DND-41 (cell line): ENCODE measurements around the gene ARHGAP24.

Source experiments
- ATAC-seq: fragments of 200-7000 bp; cut with Tn5 transposase; 3 replicates; pipeline ENCODE4 v1.9.1; 2021; ENCODE audit warnings: low read depth; ENCODE audit not compliant: insufficient read depth
- DNase-seq: peaks from one replicate; pipeline ENCODE4 v3.0.0-alpha.2; 2020
- H2AFZ ChIP-seq: 2 replicates; pipeline ENCODE4 v1.6.0; 2012; ENCODE audit warnings: low read depth, low read length
- H3K27ac ChIP-seq: 2 replicates; pipeline ENCODE4 v1.5.1; 2012; ENCODE audit warnings: low read length, inconsistent platforms
- H3K27me3 ChIP-seq: fragments of 200-600 bp; sonication (generic); 2 replicates; pipeline ENCODE4 v1.6.0; 2012; ENCODE audit warnings: low read length, mild to moderate bottlenecking, inconsistent platforms; ENCODE audit not compliant: insufficient read depth, poor library complexity
- H3K36me3 ChIP-seq: 2 replicates; pipeline ENCODE4 v1.5.1; 2012; ENCODE audit warnings: low read length, inconsistent platforms; ENCODE audit not compliant: insufficient read depth
- H3K4me1 ChIP-seq: 2 replicates; pipeline ENCODE4 v1.5.1; 2012; ENCODE audit warnings: mild to moderate bottlenecking, low read length; ENCODE audit not compliant: insufficient read depth
- H3K4me2 ChIP-seq: 2 replicates; pipeline ENCODE4 v1.6.0; 2012; ENCODE audit warnings: mild to moderate bottlenecking, moderate library complexity, low read length, inconsistent platforms; ENCODE audit not compliant: insufficient read depth
- H3K4me3 ChIP-seq, 2 experiments: fragments of 200-600 bp in 1 of 2; shearing (Covaris generic) in 1 of 2; 2 replicates each; pipeline ENCODE4 v1.5.1; 2012 to 2016; ENCODE audit warnings: inconsistent platforms in 2 of 2, low read length in 2 of 2, mild to moderate bottlenecking in 2 of 2, low read depth in 1 of 2, moderate library complexity in 1 of 2
- H3K79me2 ChIP-seq: 2 replicates; pipeline ENCODE4 v1.6.0; 2012; ENCODE audit warnings: low read length, inconsistent platforms; ENCODE audit not compliant: insufficient read depth
- H3K9ac ChIP-seq: 2 replicates; pipeline ENCODE4 v1.6.0; 2012; ENCODE audit warnings: low read depth, mild to moderate bottlenecking, inconsistent platforms, low read length, moderate library complexity
- H3K9me3 ChIP-seq: 2 replicates; pipeline ENCODE4 v1.5.1; 2012; ENCODE audit warnings: low read length, moderate library complexity, mild to moderate bottlenecking, inconsistent platforms; ENCODE audit not compliant: insufficient read depth, severe bottlenecking
- H4K20me1 ChIP-seq: 2 replicates; pipeline ENCODE4 v1.6.0; 2012; ENCODE audit warnings: low read length; ENCODE audit not compliant: insufficient read depth
- CTCF ChIP-seq: IDR thresholded peaks from 2 replicates; pipeline ENCODE4 v1.5.1; 2012; ENCODE audit warnings: borderline replicate concordance, low read length, moderate library complexity, mild to moderate bottlenecking; ENCODE audit not compliant: poor library complexity, severe bottlenecking; ENCODE audit errors: extremely low read depth
- EZH2 ChIP-seq: IDR thresholded peaks from 3 replicates; pipeline ENCODE4 v1.6.1; 2012; ENCODE audit warnings: borderline replicate concordance, low read depth, mild to moderate bottlenecking, moderate library complexity, low read length, inconsistent platforms; ENCODE audit not compliant: severe bottlenecking

ARHGAP24 gene

GRCh38 chr4:86034616-86035015, 559.7 kb downstream of the ARHGAP24 start:
- Histone ChIP-seq H3K9ac (no peak overlapping the region), H3K9me3 (no peaks in the 10 kb centered on the region), H3K27ac (no peak overlapping the region), H3K36me3 (no peaks in the 10 kb centered on the region), H3K27me3 (peaks cover 2% of the 10 kb centered on the region), H3K4me3 (no peak overlapping the region), H4K20me1 (no peaks in the 10 kb centered on the region), H2AFZ (no peak overlapping the region), H3K4me2 (no peak overlapping the region), H3K4me1 (no peaks in the 10 kb centered on the region), H3K79me2 (no peaks in the 10 kb centered on the region)
- ATAC-seq = no peak
- DNase-seq = no peak
- TF ChIP-seq EZH2 (no peak), CTCF (no peak)

- DNase-seq (no peak), ATAC-seq (no peak)
- Histone ChIP-seq H3K9ac (no peak overlapping the region), H3K4me3 (no peak overlapping the region), H3K9me3 (no peaks in the 10 kb centered on the region), H3K36me3 (no peaks in the 10 kb centered on the region), H4K20me1 (no peaks in the 10 kb centered on the region), H3K4me2 (no peak overlapping the region), H3K4me1 (no peaks in the 10 kb centered on the region), H3K79me2 (no peaks in the 10 kb centered on the region), H3K27ac (no peak overlapping the region), H3K27me3 (peaks cover 2% of the 10 kb centered on the region), H2AFZ (no peak overlapping the region)
- TF ChIP-seq EZH2 (no peak), CTCF (no peak)
These were observed 560.7 kb downstream of the ARHGAP24 start for GRCh38 chr4:86035688-86036087.

- Histone ChIP-seq H3K27ac (no peak overlapping the region), H3K4me3 (no peak overlapping the region), H3K4me1 (no peaks in the 10 kb centered on the region), H3K36me3 (no peaks in the 10 kb centered on the region), H3K27me3 (peaks cover 2% of the 10 kb centered on the region), H3K79me2 (no peaks in the 10 kb centered on the region), H4K20me1 (no peaks in the 10 kb centered on the region), H3K9me3 (no peaks in the 10 kb centered on the region), H3K4me2 (no peak overlapping the region), H3K9ac (no peak overlapping the region), H2AFZ (no peak overlapping the region)
- DNase-seq (no peak), ATAC-seq (no peak)
- TF ChIP-seq EZH2 (no peak), CTCF (no peak)
These were observed 561.8 kb downstream of the ARHGAP24 start for GRCh38 chr4:86036736-86037135.

- no peaks in the 10 kb centered on the region for H3K79me2 ChIP-seq
- no peak overlapping the region for H3K9ac ChIP-seq
- H3K9me3 ChIP-seq = no peaks in the 10 kb centered on the region
- H3K36me3 ChIP-seq = no peaks in the 10 kb centered on the region
- DNase-seq = no peak
- H3K27ac ChIP-seq = no peak overlapping the region
- TF ChIP-seq EZH2 (no peak), CTCF (no peak)
- no peak overlapping the region for H3K4me2 ChIP-seq
- no peaks in the 10 kb centered on the region for H4K20me1 ChIP-seq
- H3K4me3 ChIP-seq = no peak overlapping the region
- no peak for ATAC-seq
- no peak overlapping the region for H2AFZ ChIP-seq
- no peaks in the 10 kb centered on the region for H3K4me1 ChIP-seq
- H3K27me3 ChIP-seq = peaks cover 2% of the 10 kb centered on the region
These were observed 563.1 kb downstream of the ARHGAP24 start for GRCh38 chr4:86038037-86038436.
